NCI-H1436 (cell line): ENCODE data around the gene ANXA10.
"Not testable (repeated sequence)": the region's sequence is repeated elsewhere in the genome, so short reads cannot be mapped to it uniquely, and the experiment has no call there.

Source experiments
- DNase-seq: peaks from one replicate; lab custom pipeline; 2025; lab: John Stamatoyannopoulos, UW

ANXA10 gene

DNA sequence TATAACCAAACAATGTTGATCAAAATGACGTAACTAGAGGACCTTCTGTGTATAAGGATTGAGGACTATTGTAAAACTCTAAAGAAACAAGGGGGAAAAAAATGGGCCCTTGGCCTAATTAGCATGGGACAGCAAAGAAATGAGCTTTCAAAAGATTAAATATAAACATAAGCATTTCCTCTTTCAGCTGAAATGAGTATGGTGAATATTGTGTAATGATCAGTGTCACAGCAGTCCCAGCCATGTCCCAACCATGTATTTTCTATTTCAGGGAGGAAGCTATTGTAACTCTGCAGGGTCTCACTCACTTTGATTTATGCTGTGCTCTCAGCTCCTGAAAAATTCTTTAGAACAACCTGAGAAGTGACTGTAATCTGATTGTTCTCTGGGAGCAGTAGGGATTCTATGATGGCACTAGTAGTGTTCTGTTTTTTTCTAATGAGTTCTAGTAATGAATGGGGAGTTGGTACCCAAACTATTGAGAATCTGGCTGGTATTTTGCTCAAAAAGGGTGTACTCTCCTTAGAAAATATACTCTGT lies 25.8 kb downstream of the ANXA10 start:
- DNase-seq, result no peak

- DNase-seq, result no peak
Observed at GRCh38 chr4:168119100-168119499, 26.8 kb downstream of the ANXA10 start.

GRCh38 chr4:168119890-168120289 lies 27.6 kb downstream of the ANXA10 start:
- DNase-seq, result no peak

- no peak for DNase-seq
Observed at GRCh38 chr4:168120811-168121210, 28.5 kb downstream of the ANXA10 start.

- DNase-seq, result no peak
Observed at GRCh38 chr4:168124008-168124641, 31.8 kb downstream of the ANXA10 start.

DNA sequence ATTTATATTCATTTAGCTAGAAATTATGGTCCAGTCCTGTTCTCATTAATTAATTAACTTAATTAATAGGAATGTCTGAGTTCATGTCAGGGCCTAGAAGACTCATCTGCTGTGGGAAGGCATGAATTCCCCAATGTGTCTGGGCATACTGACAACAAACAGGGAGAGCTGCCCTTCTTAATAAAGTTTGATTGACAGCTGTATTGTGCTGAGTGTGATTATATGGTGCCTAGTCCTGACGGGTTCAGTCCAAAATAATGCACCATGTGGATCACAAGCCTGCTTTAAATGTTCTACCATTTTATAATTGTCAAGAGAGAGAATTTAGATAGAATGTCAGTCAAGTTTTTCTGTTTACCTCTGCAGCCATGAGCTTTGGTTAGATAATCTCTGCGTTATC lies 34.6 kb downstream of the ANXA10 start:
- DNase-seq, result no peak

- no peak for DNase-seq
Observed at GRCh38 chr4:168128601-168129000, 36.3 kb downstream of the ANXA10 start.

DNA sequence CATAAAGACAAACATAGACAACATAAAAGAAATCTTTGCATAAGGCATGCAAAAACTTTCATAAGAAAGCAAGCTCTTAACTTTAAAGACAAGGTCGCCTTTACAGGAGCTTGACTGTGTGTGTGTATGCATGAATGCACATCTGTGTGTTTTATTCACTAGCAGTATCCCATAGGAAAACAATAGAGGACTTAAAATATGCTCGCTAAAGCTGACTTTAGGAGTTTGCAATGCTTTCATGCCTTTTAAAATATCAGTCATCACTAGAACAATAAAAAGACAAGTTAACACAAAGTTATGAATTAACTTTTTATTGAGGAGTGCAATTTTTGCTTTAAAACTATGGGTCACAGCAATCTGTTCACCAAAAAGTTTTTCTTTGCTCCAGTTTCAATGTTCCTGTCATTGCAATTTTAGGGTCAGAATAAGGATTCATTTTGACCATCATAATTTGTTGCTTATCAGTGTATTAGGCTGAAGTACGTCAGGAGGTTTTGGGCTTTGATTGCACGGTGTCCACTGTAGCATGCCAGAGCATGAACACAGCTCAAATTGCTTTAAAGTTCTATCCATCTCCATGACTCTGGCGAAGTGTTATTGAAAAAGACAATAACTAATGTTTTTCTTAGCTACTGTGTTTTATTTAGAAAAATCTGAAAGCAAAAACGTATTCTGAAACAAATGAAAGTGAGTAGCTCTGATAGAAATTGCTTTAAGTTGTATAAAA lies 36.9 kb downstream of the ANXA10 start:
- DNase-seq, result no peak

- DNase-seq, result no peak
Observed at GRCh38 chr4:168129802-168130201, 37.5 kb downstream of the ANXA10 start.

GRCh38 chr4:168131196-168131595 lies 38.9 kb downstream of the ANXA10 start:
- no peak for DNase-seq

DNA sequence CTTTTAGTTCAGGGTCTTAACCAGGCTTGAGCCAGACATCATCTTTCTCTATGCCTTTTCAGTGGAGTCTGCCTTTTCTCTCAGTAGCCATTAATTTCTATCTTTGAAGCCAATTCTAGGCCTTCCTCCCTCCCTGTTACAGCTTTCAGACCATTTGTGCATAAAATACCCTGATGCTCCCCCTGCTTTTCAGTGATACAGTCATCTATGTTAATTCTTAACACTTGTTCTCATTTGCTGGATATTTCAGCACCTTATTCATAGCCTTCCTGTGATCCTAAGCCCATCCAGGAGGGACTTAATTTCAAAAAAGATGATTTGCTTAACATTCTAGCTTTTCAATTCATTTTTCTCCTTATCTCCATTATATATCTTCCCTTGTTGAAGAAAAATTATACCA lies 42.3 kb downstream of the ANXA10 start:
- DNase-seq, result no peak

DNA sequence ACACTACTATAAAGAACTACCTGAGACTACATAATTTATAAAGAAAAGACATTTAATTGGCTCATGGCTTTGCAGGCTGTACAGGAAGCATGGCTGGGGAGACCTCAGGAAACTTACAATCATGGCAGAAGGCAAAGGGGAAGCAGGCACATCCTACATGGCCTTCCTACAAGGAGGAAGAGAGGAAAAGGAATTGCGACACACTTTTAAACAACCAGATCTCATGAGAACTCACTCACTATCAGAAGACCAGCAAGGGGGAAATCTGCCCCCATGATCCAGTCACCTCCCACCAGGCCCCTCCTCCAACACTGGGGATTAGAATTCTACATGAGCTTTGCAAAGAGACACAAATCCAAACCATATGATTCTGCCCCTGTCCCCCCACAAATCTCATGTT lies 43.5 kb downstream of the ANXA10 start:
- DNase-seq, result not testable (repeated sequence)

- not testable (repeated sequence) for DNase-seq
Observed at GRCh38 chr4:168137695-168138094, 45.4 kb downstream of the ANXA10 start.

- DNase-seq, result no peak
Observed at GRCh38 chr4:168138143-168138542, 45.8 kb downstream of the ANXA10 start.

DNA sequence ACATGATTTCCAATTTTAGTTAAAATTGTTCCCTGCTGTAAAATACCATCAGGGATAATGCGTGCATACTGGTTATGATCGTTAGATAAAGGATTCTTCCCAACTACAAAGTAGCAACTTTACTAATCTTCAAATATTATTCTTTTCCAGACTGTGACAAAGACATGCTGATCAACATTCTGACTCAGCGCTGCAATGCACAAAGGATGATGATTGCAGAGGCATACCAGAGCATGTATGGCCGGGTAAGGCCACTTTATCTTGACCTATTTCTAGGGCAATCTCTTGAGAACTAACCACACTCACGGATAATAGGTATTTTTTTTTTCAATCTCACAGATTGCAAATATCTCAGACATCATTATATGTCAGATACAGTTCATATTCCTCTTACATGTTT lies 47.0 kb downstream of the ANXA10 start:
- DNase-seq, result no peak

- DNase-seq, result no peak
Observed at GRCh38 chr4:168141733-168142132, 49.4 kb downstream of the ANXA10 start.

DNA sequence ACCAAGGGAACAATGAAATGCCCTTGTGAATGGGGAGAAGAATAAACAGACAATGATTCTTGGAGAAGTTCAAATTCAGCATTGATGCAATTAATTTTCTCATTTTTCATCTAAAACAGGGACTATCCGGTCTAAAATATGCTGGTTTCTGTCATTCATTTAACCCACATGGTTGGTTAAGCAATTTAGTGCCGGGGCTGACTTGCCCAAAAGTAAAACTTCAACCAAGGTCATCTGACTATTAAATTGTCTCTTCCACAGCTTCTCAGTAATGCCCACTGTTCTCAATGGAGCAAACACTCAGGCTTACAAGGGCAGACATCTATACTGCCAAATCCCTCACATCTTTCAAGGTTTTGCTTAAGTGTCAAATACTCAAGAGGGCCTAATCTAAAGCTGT lies 51.3 kb downstream of the ANXA10 start:
- DNase-seq, result no peak

DNA sequence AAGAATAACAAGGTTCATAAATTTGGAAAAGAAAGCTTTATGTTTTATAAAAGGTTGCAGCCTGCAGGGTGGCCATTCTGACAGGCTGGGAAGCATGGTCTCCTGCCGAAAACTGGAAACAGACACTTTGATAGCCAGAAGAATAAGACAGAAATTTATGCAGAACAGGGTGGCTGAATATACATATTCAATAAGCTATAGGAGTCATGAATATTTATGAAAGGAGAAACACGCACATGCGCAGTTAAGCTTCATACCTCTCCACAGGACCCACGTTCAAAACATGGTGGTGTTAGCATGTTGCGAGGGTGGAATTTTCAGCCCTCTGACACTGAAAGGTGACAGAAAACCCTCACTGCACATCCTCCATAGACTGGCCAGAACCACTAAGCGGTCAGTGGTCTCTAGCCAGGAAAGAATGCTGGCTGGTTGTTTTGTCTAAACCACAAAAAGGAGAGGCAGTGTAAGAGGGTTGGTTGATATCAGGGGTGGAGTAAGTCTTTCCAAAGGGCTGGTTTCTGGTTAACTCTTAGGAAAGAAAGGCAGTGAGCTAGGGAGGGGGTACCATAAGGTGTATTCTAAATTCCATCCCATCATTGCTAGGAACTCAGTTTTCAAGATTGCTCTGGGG lies 58.2 kb downstream of the ANXA10 start:
- no peak for DNase-seq

- DNase-seq, result no peak
Observed at GRCh38 chr4:168151327-168151726, 59.0 kb downstream of the ANXA10 start.

- no peak for DNase-seq
Observed at GRCh38 chr4:168152837-168153500, 60.6 kb downstream of the ANXA10 start.

DNA sequence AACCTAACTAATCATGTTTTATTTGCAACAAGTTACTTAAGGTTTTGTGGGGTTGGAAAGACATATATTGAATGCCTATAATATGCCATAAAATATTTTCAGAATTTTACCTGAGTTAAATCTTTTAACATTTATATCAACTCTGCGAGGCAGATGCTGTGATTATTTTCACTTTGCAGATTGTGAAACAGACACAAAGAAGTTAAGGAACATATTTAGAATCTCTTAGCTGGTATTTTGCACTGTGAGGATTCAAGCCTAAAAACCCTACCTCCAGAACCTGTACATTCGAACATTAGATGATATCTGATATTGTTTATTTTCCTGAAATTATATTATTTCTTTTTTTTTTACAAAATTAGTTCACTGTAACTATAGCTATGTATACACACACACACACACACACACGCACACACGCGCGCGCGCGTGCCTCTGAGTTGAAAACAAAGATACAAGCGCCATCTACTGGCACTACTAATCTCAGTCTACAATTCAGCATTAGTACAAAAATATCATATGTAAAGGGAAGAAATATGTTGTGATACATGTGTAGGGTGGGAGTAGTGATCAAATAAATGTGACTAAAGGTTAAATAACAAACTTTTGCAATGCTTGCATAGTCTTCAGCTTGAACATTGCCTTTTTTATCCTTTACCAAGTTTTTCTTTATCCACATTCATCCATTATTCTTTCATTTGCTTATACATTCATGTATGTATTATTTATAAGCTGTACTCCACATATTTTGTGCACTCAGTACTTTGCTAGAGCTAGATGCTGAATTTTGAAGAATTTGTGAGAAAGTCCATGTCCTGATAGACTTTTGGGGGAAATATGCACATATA lies 61.5 kb downstream of the ANXA10 start:
- peak; percentile 60 for DNase-seq
